Smooth muscle cell of trachea (primary cell): ENCODE measurements around the gene BNC2. TPM values are rescaled to one million over a fixed set of nuclear protein-coding genes. Genes with fewer than 3 reads are reported as not detected.

ENCODE experiments used
- total RNA-seq: library from RNA; depleted of rRNA; stranded (reverse); fragments of >200 nt; gene quantifications from 2 replicates; pipeline ENCODE4 v1.2.1, GENCODE V29; 2014

The BNC2 gene
- 36.1 and 52.5 TPM in 2 replicates for total RNA-seq

GRCh38 chr9:16870596-16871335, at the start of gene BNC2:
BNC2 (minus strand) TSS chr9:16870670; CDS start chr9:16870648, 22 bp downstream.

